NB4 (cell line): Measurements from ENCODE around the gene OSBPL2.

ENCODE experiments used
- POLR2A ChIP-seq: IDR thresholded peaks from 2 replicates; pipeline ENCODE4 v1.6.1; 2011; ENCODE audit warnings: mild to moderate bottlenecking; ENCODE audit not compliant: insufficient read length; ENCODE audit errors: extremely low read depth
- TF ChIP-seq, protein P1 (sequence below): IDR thresholded peaks from one replicate; pipeline ENCODE4 v1.5.1; 2012; ENCODE audit warnings: low read depth, low read length
- TF ChIP-seq, protein P2 (sequence below): IDR thresholded peaks from 2 replicates; pipeline ENCODE4 v1.6.1; 2011; ENCODE audit warnings: low read depth, low read length

DNA sequence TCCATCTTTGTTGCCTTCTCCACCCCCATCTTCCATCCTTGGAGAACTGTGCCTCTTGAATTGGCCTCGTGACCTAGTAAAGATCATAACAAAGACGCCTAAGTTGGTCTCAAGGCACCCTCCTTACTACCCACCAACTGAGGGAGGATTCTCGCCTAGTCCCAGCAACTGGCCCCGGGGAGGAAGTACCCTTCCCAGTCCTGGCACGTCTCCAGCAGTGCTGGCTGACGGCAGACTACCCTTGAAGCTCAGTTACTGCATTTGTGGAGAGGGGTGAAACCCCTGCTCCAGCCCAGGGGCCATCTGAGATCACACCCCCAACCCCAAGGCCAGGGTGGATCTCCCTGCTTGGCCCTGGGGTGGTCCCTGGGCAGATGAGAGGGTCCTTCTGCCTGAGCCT, 2.1 kb upstream of the OSBPL2 start:
- TF ChIP-seq, protein P1, sequence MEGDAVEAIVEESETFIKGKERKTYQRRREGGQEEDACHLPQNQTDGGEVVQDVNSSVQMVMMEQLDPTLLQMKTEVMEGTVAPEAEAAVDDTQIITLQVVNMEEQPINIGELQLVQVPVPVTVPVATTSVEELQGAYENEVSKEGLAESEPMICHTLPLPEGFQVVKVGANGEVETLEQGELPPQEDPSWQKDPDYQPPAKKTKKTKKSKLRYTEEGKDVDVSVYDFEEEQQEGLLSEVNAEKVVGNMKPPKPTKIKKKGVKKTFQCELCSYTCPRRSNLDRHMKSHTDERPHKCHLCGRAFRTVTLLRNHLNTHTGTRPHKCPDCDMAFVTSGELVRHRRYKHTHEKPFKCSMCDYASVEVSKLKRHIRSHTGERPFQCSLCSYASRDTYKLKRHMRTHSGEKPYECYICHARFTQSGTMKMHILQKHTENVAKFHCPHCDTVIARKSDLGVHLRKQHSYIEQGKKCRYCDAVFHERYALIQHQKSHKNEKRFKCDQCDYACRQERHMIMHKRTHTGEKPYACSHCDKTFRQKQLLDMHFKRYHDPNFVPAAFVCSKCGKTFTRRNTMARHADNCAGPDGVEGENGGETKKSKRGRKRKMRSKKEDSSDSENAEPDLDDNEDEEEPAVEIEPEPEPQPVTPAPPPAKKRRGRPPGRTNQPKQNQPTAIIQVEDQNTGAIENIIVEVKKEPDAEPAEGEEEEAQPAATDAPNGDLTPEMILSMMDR, result no peak
- no peak for TF ChIP-seq POLR2A
- TF ChIP-seq, protein P2, sequence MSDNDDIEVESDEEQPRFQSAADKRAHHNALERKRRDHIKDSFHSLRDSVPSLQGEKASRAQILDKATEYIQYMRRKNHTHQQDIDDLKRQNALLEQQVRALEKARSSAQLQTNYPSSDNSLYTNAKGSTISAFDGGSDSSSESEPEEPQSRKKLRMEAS, result no peak
